Measurements from ENCODE around the gene NAT14.

GRCh38 chr19:55481794-55482155 lies 3.2 kb upstream of the NAT14 start:
- TF ChIP-seq CTCF (conservative IDR thresholded peaks at IDR 0.05; ENCODE audit: low read depth, low read length) (no peak), EZH2phosphoT487 (IDR thresholded peaks at IDR 0.05; ENCODE audit: borderline replicate concordance, low read length) (no peak)

Data from PC-3 (cell line).